SK-N-SH (cell line): ENCODE data around the gene EML5. TPM values are rescaled to one million over a fixed set of nuclear protein-coding genes. Genes with fewer than 3 reads are reported as not detected.

Source experiments
- CTCF ChIA-PET: fragments of 300-600, 350-600 bp; formaldehyde crosslinking; extraction: SDS; loops from one replicate; lab custom pipeline; 2021; lab: Yijun Ruan, JAX
- POLR2A ChIA-PET: fragments of 350-600 bp; sonication (Branson Sonifier 250); formaldehyde crosslinking; extraction: SDS; loops from one replicate; lab custom pipeline; 2020; ENCODE audit warnings: antibody characterized with exemption, inconsistent platforms; lab: Yijun Ruan, JAX
- DNase-seq: peaks from one replicate; pipeline ENCODE4 v3.0.0; 2012
- H2AFZ ChIP-seq: fragments of 200-600 bp; sonication (generic); 2 replicates; pipeline ENCODE4 v1.8.1; 2016; ENCODE audit warnings: antibody characterized with exemption, mild to moderate bottlenecking, low read depth
- H3F3A ChIP-seq: fragments of 200-600 bp; sonication (generic); replicated peaks from 2 replicates; pipeline ENCODE3; 2016; ENCODE audit warnings: antibody characterized with exemption, mild to moderate bottlenecking; ENCODE audit not compliant: insufficient read depth
- H3K27ac ChIP-seq, 2 experiments: fragments of 200-500 bp in 1 of 2; fragments of 200-600 bp in 1 of 2; sonication (Bioruptor generic) in 1 of 2; sonication (generic), shearing (Covaris generic) in 1 of 2; 2 replicates each; pipeline versions ENCODE4 v1.5.1 to v1.6.1; 2014 to 2016; ENCODE audit warnings: low read depth in 2 of 2, inconsistent platforms in 1 of 2, low read length in 1 of 2, mild to moderate bottlenecking in 1 of 2, mixed read lengths in 1 of 2
- H3K27me3 ChIP-seq: fragments of 200-600 bp; sonication (generic), shearing (Covaris generic); 2 replicates; pipeline ENCODE4 v1.6.1; 2016; ENCODE audit warnings: mixed run types; ENCODE audit not compliant: insufficient read depth
- H3K36me3 ChIP-seq, 2 experiments: fragments of 200-500 bp in 1 of 2; fragments of 200-600 bp in 1 of 2; sonication (Bioruptor generic) in 1 of 2; sonication (generic) in 1 of 2; replicated peaks in 1 of 2; 2 replicates each; pipeline versions ENCODE3 to v1.5.1; 2014 to 2016; ENCODE audit warnings: low read length in 1 of 2, mild to moderate bottlenecking in 1 of 2; ENCODE audit not compliant: insufficient read depth in 2 of 2, control insufficient read depth in 1 of 2
- H3K4me1 ChIP-seq, 2 experiments: fragments of 200-500 bp in 1 of 2; fragments of 200-600 bp in 1 of 2; sonication (Bioruptor generic) in 1 of 2; sonication (generic), shearing (Covaris generic) in 1 of 2; 2 replicates each; pipeline versions ENCODE4 v1.5.1 to v1.6.1; 2014 to 2016; ENCODE audit warnings: low read depth in 1 of 2, low read length in 1 of 2, mixed run types in 1 of 2; ENCODE audit not compliant: insufficient read depth in 2 of 2, control insufficient read depth in 1 of 2
- H3K4me2 ChIP-seq: fragments of 200-600 bp; sonication (generic), shearing (Covaris generic); 2 replicates; pipeline ENCODE4 v1.6.1; 2017; ENCODE audit warnings: mixed run types
- H3K4me3 ChIP-seq, 2 experiments: fragments of 200-500 bp in 1 of 2; fragments of 200-600 bp in 1 of 2; sonication (Bioruptor generic) in 1 of 2; sonication (generic), shearing (Covaris generic) in 1 of 2; 2 replicates each; pipeline versions ENCODE4 v1.5.1 to v1.8.1; 2014 to 2016; ENCODE audit warnings: low read depth in 2 of 2, inconsistent platforms in 1 of 2, low read length in 1 of 2, mild to moderate bottlenecking in 1 of 2, mixed read lengths in 1 of 2, moderate library complexity in 1 of 2
- H3K79me2 ChIP-seq: fragments of 200-600 bp; sonication (generic); 2 replicates; pipeline ENCODE4 v1.8.1; 2017; ENCODE audit warnings: mild to moderate bottlenecking; ENCODE audit not compliant: insufficient read depth
- H3K9ac ChIP-seq: fragments of 200-600 bp; sonication (generic); 2 replicates; pipeline ENCODE4 v1.6.1; 2017; ENCODE audit warnings: mixed run types
- H3K9me2 ChIP-seq: fragments of 200-600 bp; sonication (generic); 2 replicates; pipeline ENCODE4 v1.6.1; 2017; ENCODE audit warnings: mixed run types
- H3K9me3 ChIP-seq: fragments of 200-600 bp; sonication (generic); 2 replicates; pipeline ENCODE4 v1.6.1; 2017; ENCODE audit warnings: mixed run types, mild to moderate bottlenecking, moderate library complexity
- H4K20me1 ChIP-seq: fragments of 200-600 bp; sonication (generic); 2 replicates; pipeline ENCODE4 v1.6.1; 2017; ENCODE audit warnings: mild to moderate bottlenecking, mixed run types; ENCODE audit not compliant: insufficient read depth
- ELF1 ChIP-seq: IDR thresholded peaks from 2 replicates; pipeline ENCODE4 v1.4.0; 2012
- EP300 ChIP-seq, 2 experiments: IDR thresholded peaks; 2 replicates each; pipeline versions ENCODE4 v1.4.0 to v1.6.1; 2012; ENCODE audit warnings: borderline replicate concordance in 1 of 2, low read depth in 1 of 2, low read length in 1 of 2
- EZH2phosphoT487 ChIP-seq: fragments of 200-600 bp; sonication (generic); IDR thresholded peaks from 2 replicates; pipeline ENCODE4 v1.6.1; 2017; ENCODE audit warnings: low read depth, mixed run types, mild to moderate bottlenecking, antibody characterized with exemption, moderate library complexity, borderline replicate concordance
- FOXJ3 ChIP-seq: sonication (generic); formaldehyde crosslinking; IDR thresholded peaks from 2 replicates; pipeline ENCODE4 v1.5.1; 2020; ENCODE audit warnings: mild to moderate bottlenecking, missing genetic modification reagents
- FOXM1 ChIP-seq: IDR thresholded peaks from 2 replicates; pipeline ENCODE4 v1.4.0; 2012; ENCODE audit warnings: low read depth, mild to moderate bottlenecking
- GATA2 ChIP-seq: sonication (generic); formaldehyde crosslinking; IDR thresholded peaks from 2 replicates; pipeline ENCODE4 v1.5.0; 2020; ENCODE audit warnings: mild to moderate bottlenecking, missing genetic modification reagents
- JUND ChIP-seq: IDR thresholded peaks from 2 replicates; pipeline ENCODE4 v1.4.0; 2012
- MXI1 ChIP-seq: IDR thresholded peaks from 2 replicates; pipeline ENCODE4 v1.6.1; 2012; ENCODE audit warnings: mild to moderate bottlenecking, low read depth, low read length, improper control_type of control experiment
- POLR2AphosphoS5 ChIP-seq: IDR thresholded peaks from 2 replicates; pipeline ENCODE4 v1.6.1; 2012; ENCODE audit warnings: low read depth, low read length
- RAD21 ChIP-seq: IDR thresholded peaks from 2 replicates; pipeline ENCODE4 v1.6.1; 2012; ENCODE audit warnings: mild to moderate bottlenecking, low read length
- RCOR1 ChIP-seq: fragments of 150-350 bp; IDR thresholded peaks from 2 replicates; pipeline ENCODE4 v1.6.1; 2017; ENCODE audit warnings: antibody characterized with exemption, low read length
- RFX5 ChIP-seq: IDR thresholded peaks from 2 replicates; pipeline ENCODE4 v1.6.1; 2012; ENCODE audit warnings: mild to moderate bottlenecking, improper control_type of control experiment, low read length
- RXRA ChIP-seq: IDR thresholded peaks from 2 replicates; pipeline ENCODE4 v1.4.0; 2012; ENCODE audit warnings: low read depth, mild to moderate bottlenecking, borderline replicate concordance
- SIN3A ChIP-seq: IDR thresholded peaks from 2 replicates; pipeline ENCODE4 v1.6.1; 2012; ENCODE audit warnings: low read depth, mild to moderate bottlenecking, low read length, moderate library complexity, borderline replicate concordance
- SMC3 ChIP-seq: IDR thresholded peaks from 2 replicates; pipeline ENCODE4 v1.6.1; 2012; ENCODE audit warnings: low read depth, low read length, improper control_type of control experiment
- YY1 ChIP-seq: IDR thresholded peaks from 2 replicates; pipeline ENCODE4 v1.4.0; 2012; ENCODE audit warnings: low read depth, mild to moderate bottlenecking
- WGBS: methylation state at CpG from one replicate; pipeline ENCODE4 v1.1.6; 2017; ENCODE audit warnings: low lambda C conversion rate; 5-methylcytosine and 5-hydroxymethylcytosine counted together
- polyA plus RNA-seq, 3 experiments: library from polyadenylated mRNA; depleted of rRNA; stranded (reverse); fragments of >200 nt; gene quantifications; 2 replicates each; pipeline ENCODE4 v1.2.3, GENCODE V29; 2012
- TF ChIP-seq, protein P1 (sequence below): fragments of 150-350 bp; IDR thresholded peaks from 2 replicates; pipeline ENCODE4 v1.6.1; 2016; ENCODE audit warnings: mild to moderate bottlenecking, low read depth, low read length
- TF ChIP-seq, protein P2 (sequence below): IDR thresholded peaks from 2 replicates; pipeline ENCODE4 v1.4.0; 2012; ENCODE audit warnings: low read depth, borderline replicate concordance
- TF ChIP-seq, protein P3 (sequence below): IDR thresholded peaks from 2 replicates; pipeline ENCODE4; 2012
- TF ChIP-seq, protein P4 (sequence below): IDR thresholded peaks from 2 replicates; pipeline ENCODE4 v1.4.0; 2012; ENCODE audit warnings: low read depth, borderline replicate concordance

EML5 gene
- polyA plus RNA-seq, 1 of the 3 experiments (the other 2 are of a cell fraction), result 0.23 TPM

DNA sequence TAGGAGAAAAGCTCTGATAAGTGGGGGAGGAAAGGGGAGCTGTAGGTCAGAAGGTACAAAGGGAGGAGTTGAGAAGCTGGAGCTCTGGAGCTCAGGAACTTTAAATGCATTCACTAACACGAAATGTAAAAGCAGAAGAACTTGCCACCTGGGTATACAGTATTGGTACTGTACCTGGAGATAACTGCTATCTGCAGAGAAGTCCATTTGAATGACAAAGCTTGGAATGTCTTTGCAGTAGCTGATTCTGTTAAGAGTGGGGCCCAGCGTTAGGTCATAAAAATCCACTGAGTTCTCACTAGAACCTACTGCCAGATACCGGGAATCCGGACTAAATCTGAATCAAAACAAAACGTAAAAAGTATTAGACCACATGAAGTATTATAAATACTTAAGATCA lies 174.3 kb downstream of the EML5 start:
- H3K27me3 ChIP-seq, result no peaks in the 10 kb centered on the region
- no peaks in the 10 kb centered on the region for H3K79me2 ChIP-seq
- no peak overlapping the region for H3K4me2 ChIP-seq
- no peak overlapping the region for H3K9ac ChIP-seq
- H3K4me1 ChIP-seq, result peaks cover 2 to 8% of the 10 kb centered on the region in 2 experiments
- ChIA-PET POLR2A (no interaction called here), CTCF (interaction anchor here (0.9 kb wide), 1 partner anchor 10 kb away, joined by 3 read pairs; no protein-coding TSS in a partner anchor)
- no peaks in the 10 kb centered on the region for H3K9me3 ChIP-seq
- no peak overlapping the region for H3K4me3 ChIP-seq
- H3F3A ChIP-seq, result peaks cover 19% of the 10 kb centered on the region
- no peak for TF ChIP-seq RXRA
- TF ChIP-seq ELF1, result no peak
- TF ChIP-seq, protein P1, sequence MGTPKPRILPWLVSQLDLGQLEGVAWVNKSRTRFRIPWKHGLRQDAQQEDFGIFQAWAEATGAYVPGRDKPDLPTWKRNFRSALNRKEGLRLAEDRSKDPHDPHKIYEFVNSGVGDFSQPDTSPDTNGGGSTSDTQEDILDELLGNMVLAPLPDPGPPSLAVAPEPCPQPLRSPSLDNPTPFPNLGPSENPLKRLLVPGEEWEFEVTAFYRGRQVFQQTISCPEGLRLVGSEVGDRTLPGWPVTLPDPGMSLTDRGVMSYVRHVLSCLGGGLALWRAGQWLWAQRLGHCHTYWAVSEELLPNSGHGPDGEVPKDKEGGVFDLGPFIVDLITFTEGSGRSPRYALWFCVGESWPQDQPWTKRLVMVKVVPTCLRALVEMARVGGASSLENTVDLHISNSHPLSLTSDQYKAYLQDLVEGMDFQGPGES, result no peak
- no peak for TF ChIP-seq YY1
- TF ChIP-seq, protein P2, sequence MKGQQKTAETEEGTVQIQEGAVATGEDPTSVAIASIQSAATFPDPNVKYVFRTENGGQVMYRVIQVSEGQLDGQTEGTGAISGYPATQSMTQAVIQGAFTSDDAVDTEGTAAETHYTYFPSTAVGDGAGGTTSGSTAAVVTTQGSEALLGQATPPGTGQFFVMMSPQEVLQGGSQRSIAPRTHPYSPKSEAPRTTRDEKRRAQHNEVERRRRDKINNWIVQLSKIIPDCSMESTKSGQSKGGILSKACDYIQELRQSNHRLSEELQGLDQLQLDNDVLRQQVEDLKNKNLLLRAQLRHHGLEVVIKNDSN, result no peak
- TF ChIP-seq, protein P3, sequence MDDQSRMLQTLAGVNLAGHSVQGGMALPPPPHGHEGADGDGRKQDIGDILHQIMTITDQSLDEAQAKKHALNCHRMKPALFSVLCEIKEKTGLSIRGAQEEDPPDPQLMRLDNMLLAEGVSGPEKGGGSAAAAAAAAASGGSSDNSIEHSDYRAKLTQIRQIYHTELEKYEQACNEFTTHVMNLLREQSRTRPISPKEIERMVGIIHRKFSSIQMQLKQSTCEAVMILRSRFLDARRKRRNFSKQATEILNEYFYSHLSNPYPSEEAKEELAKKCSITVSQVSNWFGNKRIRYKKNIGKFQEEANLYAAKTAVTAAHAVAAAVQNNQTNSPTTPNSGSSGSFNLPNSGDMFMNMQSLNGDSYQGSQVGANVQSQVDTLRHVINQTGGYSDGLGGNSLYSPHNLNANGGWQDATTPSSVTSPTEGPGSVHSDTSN, result no peak
- TF ChIP-seq RCOR1, result no peak
- TF ChIP-seq GATA2 (CRISPR knock-in tag), result no peak
- no peak for TF ChIP-seq JUND
- TF ChIP-seq SMC3, result no peak
- TF ChIP-seq MXI1, result no peak
- TF ChIP-seq EP300 (IDR thresholded peaks at IDR 0.05; ENCODE audit: borderline replicate concordance in 1 of 2, low read depth in 1 of 2, low read length in 1 of 2), result no peak
- TF ChIP-seq RAD21, result no peak
- TF ChIP-seq EZH2phosphoT487, result no peak
- TF ChIP-seq RFX5, result no peak
- TF ChIP-seq FOXJ3 (CRISPR knock-in tag), result no peak
- TF ChIP-seq SIN3A, result no peak
- no peak for TF ChIP-seq FOXM1
- TF ChIP-seq, protein P4, sequence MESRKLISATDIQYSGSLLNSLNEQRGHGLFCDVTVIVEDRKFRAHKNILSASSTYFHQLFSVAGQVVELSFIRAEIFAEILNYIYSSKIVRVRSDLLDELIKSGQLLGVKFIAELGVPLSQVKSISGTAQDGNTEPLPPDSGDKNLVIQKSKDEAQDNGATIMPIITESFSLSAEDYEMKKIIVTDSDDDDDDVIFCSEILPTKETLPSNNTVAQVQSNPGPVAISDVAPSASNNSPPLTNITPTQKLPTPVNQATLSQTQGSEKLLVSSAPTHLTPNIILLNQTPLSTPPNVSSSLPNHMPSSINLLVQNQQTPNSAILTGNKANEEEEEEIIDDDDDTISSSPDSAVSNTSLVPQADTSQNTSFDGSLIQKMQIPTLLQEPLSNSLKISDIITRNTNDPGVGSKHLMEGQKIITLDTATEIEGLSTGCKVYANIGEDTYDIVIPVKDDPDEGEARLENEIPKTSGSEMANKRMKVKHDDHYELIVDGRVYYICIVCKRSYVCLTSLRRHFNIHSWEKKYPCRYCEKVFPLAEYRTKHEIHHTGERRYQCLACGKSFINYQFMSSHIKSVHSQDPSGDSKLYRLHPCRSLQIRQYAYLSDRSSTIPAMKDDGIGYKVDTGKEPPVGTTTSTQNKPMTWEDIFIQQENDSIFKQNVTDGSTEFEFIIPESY, result no peak
- no peak for TF ChIP-seq POLR2AphosphoS5
- H3K9me2 ChIP-seq, result no peaks in the 10 kb centered on the region
- H2AFZ ChIP-seq, result no peak overlapping the region
- no peak overlapping the region for H3K27ac ChIP-seq
- H4K20me1 ChIP-seq, result no peaks in the 10 kb centered on the region; the same call in 1 of the 2 replicates
- peaks cover 33 to 44% of the 10 kb centered on the region in 2 experiments for H3K36me3 ChIP-seq
- no peak for DNase-seq
- 97% methylated on average over 5 of the region's 5 CpGs for WGBS
